H1 (cell line): Measurements from ENCODE around the gene ASXL2. TPM values are rescaled to one million over a fixed set of nuclear protein-coding genes. Genes with fewer than 3 reads are reported as not detected.

Experiments
- CTCF ChIA-PET: fragments of 300-600 bp; sonication (Branson Sonifier 250); formaldehyde crosslinking; loops from one replicate; lab custom pipeline; 2021; ENCODE audit not compliant: partially characterized antibody; lab: Charles Lee
- POLR2A ChIA-PET: fragments of 300-600 bp; sonication (Branson Sonifier 250); formaldehyde crosslinking; loops from one replicate; lab custom pipeline; 2021; ENCODE audit warnings: inconsistent platforms; ENCODE audit not compliant: partially characterized antibody; lab: Charles Lee
- DNase-seq, 2 experiments: peaks; one replicate each; pipeline versions ENCODE4 v3.0.0 to v3.0.0-alpha.2; 2010 to 2022; ENCODE audit warnings: low spot score in 2 of 2, low read depth in 1 of 2, mixed read lengths in 1 of 2
- FAIRE-seq: peaks from 2 replicates; lab custom pipeline; 2011; peaks lifted over from hg19 to GRCh38; lab: Jason Lieb, UNC
- H2AFZ ChIP-seq: 2 replicates; pipeline ENCODE4 v1.8.1; 2012; ENCODE audit warnings: low read length, inconsistent platforms
- H2AK5ac ChIP-seq: 2 replicates; pipeline ENCODE4 v1.6.1; 2013; ENCODE audit warnings: low read depth, low read length
- H2BK120ac ChIP-seq: replicated peaks from 2 replicates; pipeline ENCODE3; 2013; ENCODE audit warnings: low read depth, low read length, inconsistent platforms
- H2BK12ac ChIP-seq: 2 replicates; pipeline ENCODE4 v1.6.1; 2013; ENCODE audit warnings: low read depth, low read length
- H2BK15ac ChIP-seq: 2 replicates; pipeline ENCODE4 v1.6.1; 2013; ENCODE audit warnings: low read length
- H2BK20ac ChIP-seq: 2 replicates; pipeline ENCODE4 v1.6.1; 2013; ENCODE audit warnings: low read length
- H2BK5ac ChIP-seq: 2 replicates; pipeline ENCODE4 v1.6.1; 2013; ENCODE audit warnings: low read depth, low read length
- H3K14ac ChIP-seq: 2 replicates; pipeline ENCODE4 v1.6.1; 2013; ENCODE audit warnings: inconsistent platforms; ENCODE audit not compliant: insufficient read length
- H3K18ac ChIP-seq: 2 replicates; pipeline ENCODE4 v1.6.1; 2013; ENCODE audit warnings: low read length; ENCODE audit errors: extremely low read depth
- H3K23ac ChIP-seq: 2 replicates; pipeline ENCODE4 v1.6.1; 2013; ENCODE audit warnings: inconsistent platforms; ENCODE audit not compliant: insufficient read length
- H3K23me2 ChIP-seq: 2 replicates; pipeline ENCODE4 v1.6.1; 2013; ENCODE audit warnings: low read depth, low read length
- H3K27ac ChIP-seq: 2 replicates; pipeline ENCODE4 v1.6.1; 2011; ENCODE audit warnings: low read depth, low read length, inconsistent platforms
- H3K27me3 ChIP-seq, 4 experiments: replicated peaks in 1 of 4; 1 replicate in 1 of 4; 2 replicates in 3 of 4; pipeline versions ENCODE4 v1.6.1 to v1.8.1; 2011 to 2013; ENCODE audit warnings: low read length in 3 of 4, mild to moderate bottlenecking in 3 of 4, inconsistent platforms in 2 of 4, mixed read lengths in 2 of 4, moderate library complexity in 1 of 4; ENCODE audit not compliant: control insufficient read depth in 3 of 4, insufficient read depth in 3 of 4; ENCODE audit errors: extremely low read depth in 1 of 4
- H3K36me3 ChIP-seq, 4 experiments: 2 replicates each; pipeline versions ENCODE4 v1.6.1 to v1.8.1; 2011 to 2013; ENCODE audit warnings: mild to moderate bottlenecking in 4 of 4, low read length in 3 of 4, moderate library complexity in 2 of 4, control low read depth in 1 of 4, inconsistent platforms in 1 of 4; ENCODE audit not compliant: insufficient read depth in 4 of 4, control insufficient read depth in 2 of 4
- H3K4ac ChIP-seq: replicated peaks from 2 replicates; pipeline ENCODE3; 2013; ENCODE audit warnings: low read length, low read depth, mixed read lengths, inconsistent platforms; ENCODE audit not compliant: insufficient read length
- H3K4me1 ChIP-seq, 4 experiments: replicated peaks in 1 of 4; 1 replicate in 1 of 4; 2 replicates in 3 of 4; pipeline versions ENCODE4 v1.6.1 to v1.8.1; 2011 to 2013; ENCODE audit warnings: low read length in 3 of 4, inconsistent platforms in 2 of 4, mixed read lengths in 1 of 4; ENCODE audit not compliant: insufficient read depth in 4 of 4, control insufficient read depth in 3 of 4
- H3K4me2 ChIP-seq, 2 experiments: 2 replicates each; pipeline versions ENCODE4 v1.6.1 to v1.8.1; 2011 to 2013; ENCODE audit warnings: low read depth in 2 of 2, low read length in 2 of 2, control low read depth in 1 of 2, inconsistent platforms in 1 of 2, mild to moderate bottlenecking in 1 of 2; ENCODE audit not compliant: insufficient read depth in 1 of 2
- H3K4me3 ChIP-seq, 4 experiments: fragments of 200-600, 300-600 bp in 1 of 4; sonication (generic), shearing (Covaris generic), sonication (Bioruptor Twin) in 1 of 4; 2 replicates each; pipeline versions ENCODE4 v1.5.1 to v1.8.1; 2011 to 2016; ENCODE audit warnings: low read length in 4 of 4, low read depth in 3 of 4, control low read depth in 2 of 4, inconsistent platforms in 2 of 4, mild to moderate bottlenecking in 2 of 4, mixed read lengths in 1 of 4, moderate library complexity in 1 of 4; ENCODE audit not compliant: insufficient read depth in 2 of 4; ENCODE audit errors: extremely low read depth in 1 of 4
- H3K56ac ChIP-seq: replicated peaks from 2 replicates; pipeline ENCODE3; 2013; ENCODE audit warnings: low read depth, mild to moderate bottlenecking, mixed read lengths, low read length, inconsistent platforms; ENCODE audit not compliant: insufficient read length
- H3K79me1 ChIP-seq: 2 replicates; pipeline ENCODE4 v1.6.1; 2013; ENCODE audit warnings: low read depth, low read length, control low read depth
- H3K79me2 ChIP-seq, 2 experiments: 2 replicates each; pipeline versions ENCODE4 v1.6.1 to v1.8.1; 2012 to 2013; ENCODE audit warnings: low read length in 2 of 2, mild to moderate bottlenecking in 2 of 2, inconsistent platforms in 1 of 2; ENCODE audit not compliant: insufficient read depth in 2 of 2, control insufficient read depth in 1 of 2
- H3K9ac ChIP-seq, 4 experiments: replicated peaks in 1 of 4; 1 replicate in 1 of 4; 2 replicates in 3 of 4; pipeline versions ENCODE4 v1.6.1 to v1.8.1; 2011 to 2013; ENCODE audit warnings: low read depth in 3 of 4, low read length in 3 of 4, control low read depth in 2 of 4, mild to moderate bottlenecking in 2 of 4, moderate library complexity in 2 of 4, inconsistent platforms in 1 of 4; ENCODE audit errors: extremely low read depth in 1 of 4
- H3K9me3 ChIP-seq, 2 experiments: 2 replicates each; pipeline versions ENCODE4 v1.6.1 to v1.8.1; 2012 to 2013; ENCODE audit warnings: mild to moderate bottlenecking in 2 of 2, moderate library complexity in 2 of 2, control low read depth in 1 of 2, inconsistent platforms in 1 of 2, low read depth in 1 of 2, low read length in 1 of 2, mixed read lengths in 1 of 2; ENCODE audit not compliant: insufficient read depth in 2 of 2
- H4K20me1 ChIP-seq, 2 experiments: replicated peaks in 1 of 2; 2 replicates each; pipeline versions ENCODE3 to v1.8.1; 2011 to 2013; ENCODE audit warnings: inconsistent platforms in 2 of 2, low read length in 2 of 2, mild to moderate bottlenecking in 1 of 2; ENCODE audit not compliant: insufficient read depth in 2 of 2, control insufficient read depth in 1 of 2
- H4K5ac ChIP-seq: 2 replicates; pipeline ENCODE4 v1.6.1; 2013; ENCODE audit warnings: low read length, low read depth, mixed read lengths, inconsistent platforms; ENCODE audit not compliant: insufficient read length
- H4K8ac ChIP-seq: 2 replicates; pipeline ENCODE4 v1.8.0; 2013; ENCODE audit warnings: mild to moderate bottlenecking, moderate library complexity, low read length, inconsistent platforms; ENCODE audit not compliant: insufficient read depth; ENCODE audit errors: extremely low read depth
- H4K91ac ChIP-seq: replicated peaks from 2 replicates; pipeline ENCODE3; 2013; ENCODE audit warnings: low read length, mixed read lengths, inconsistent platforms; ENCODE audit not compliant: insufficient read length
- WGBS, 2 experiments: shearing (Covaris generic) in 1 of 2; methylation state at CpG; one replicate each; pipeline versions ENCODE4 v1.1.6 to v1.1.7; 2013 to 2015; ENCODE audit warnings: low lambda C conversion rate in 2 of 2, mixed read lengths in 2 of 2, inconsistent platforms in 1 of 2, low coverage in 1 of 2, missing lambda C conversion rate in 1 of 2; ENCODE audit not compliant: insufficient replicate concordance in 2 of 2, insufficient coverage in 1 of 2, insufficient read length in 1 of 2; ENCODE audit errors: extremely low coverage in 1 of 2, missing lambda C conversion rate in 1 of 2; 5-methylcytosine and 5-hydroxymethylcytosine counted together
- polyA plus RNA-seq, 7 experiments: library from polyadenylated mRNA; depleted of rRNA in 3 of 7; stranded (reverse) in 5 of 7; unstranded in 2 of 7; fragments of >200 nt in 5 of 7; fragments of 200-250 nt in 2 of 7; gene quantifications; 1 replicate in 5 of 7; 2 replicates in 1 of 7; 4 replicates in 1 of 7; pipeline versions ENCODE4 v1.2.1 to v1.2.3, GENCODE V29; 2011 to 2013; ENCODE audit warnings: missing spikeins in 2 of 7, mixed read lengths in 2 of 7
- total RNA-seq: library from RNA; stranded (reverse); fragmentation: NEBNext Ultra II Directional; extraction: Animal tissue kit (Norgen Biotek cat#: 25700); gene quantifications from 2 replicates; pipeline ENCODE4 v1.2.1, GENCODE V29; 2021

The ASXL2 gene
- total and polyA plus RNA-seq, 2 of the 8 experiments (the other 6 are each of a cell fraction or from before 2014, with no cell fraction given), result 7.2 to 41.3 TPM

GRCh38 chr2:25881764-25882163 is 3.5 kb upstream of the ASXL2 start:
- Histone ChIP-seq H4K8ac (no peak overlapping the region), H2AK5ac (no peak overlapping the region), H4K5ac (no peak overlapping the region), H2BK120ac (no peak overlapping the region), H3K23me2 (peaks cover 4% of the 10 kb centered on the region; the same call in 1 of the 2 replicates), H3K9ac (no peak overlapping the region), H3K79me2 (peaks cover 0 to 13% of the 10 kb centered on the region in 2 experiments; a peak in 2 of 4 replicates), H3K79me1 (no peaks in the 10 kb centered on the region), H4K91ac (no peak overlapping the region), H3K9me3 (no peaks in the 10 kb centered on the region), H2BK20ac (no peak overlapping the region), H3K4ac (no peak overlapping the region), H3K36me3 (no peaks in the 10 kb centered on the region), H3K56ac (no peak overlapping the region), H2BK12ac (no peak overlapping the region), H3K4me3 (no peak overlapping the region), H3K23ac (no peak overlapping the region), H2BK15ac (no peak overlapping the region), H3K4me1 (peaks cover 0 to 5% (median 4%) of the 10 kb centered on the region in 4 experiments; a peak in 4 of 7 replicates), H3K27me3 (no peaks in the 10 kb centered on the region), H3K14ac (no peak overlapping the region), H2AFZ (no peak overlapping the region), H4K20me1 (no peaks in the 10 kb centered on the region), H3K27ac (no peak overlapping the region), H3K4me2 (no peak overlapping the region), H3K18ac (no peak overlapping the region), H2BK5ac (no peak overlapping the region)
- CTCF ChIA-PET, result interaction anchor here (1.1 to 1.7 kb wide), 2 partner anchors 10 to 30 kb away, joined by 3 to 4 read pairs; no protein-coding TSS in a partner anchor
- WGBS, 2 experiments, result 74% methylated on average over 4 of the region's 4 CpGs; no CpG with 5 or more reads in 1 of the 2 experiments
- POLR2A ChIA-PET, result interaction anchor here (0.6 kb wide), 1 partner anchor 160 kb away, joined by 3 read pairs; no protein-coding TSS in a partner anchor
- FAIRE-seq, result no peak
- no peak for DNase-seq
